Gastrocnemius medialis (tissue), 4 donors: ENCODE results near the gene PRKCE. TPM values are rescaled to one million over a fixed set of nuclear protein-coding genes. Genes with fewer than 3 reads are reported as not detected.
A peak's percentile ranks its signal among the peaks of the same experiment; 100 is the strongest.

Source experiments
- ATAC-seq, 2 donors: fragments of 150-250 bp; one replicate each; pipeline ENCODE4 v1.9.1; 2016
- DNase-seq, 2 donors: peaks; one replicate each; pipeline ENCODE4 v3.0.0-alpha.2; 2019
- H3K27ac ChIP-seq, 4 donors: fragments of 200-600 bp; sonication (generic); 1 replicate in 1 of 4; 2 replicates in 3 of 4; pipeline ENCODE4 v1.5.1; 2016 to 2018; ENCODE audit warnings: mild to moderate bottlenecking in 2 of 4, moderate library complexity in 1 of 4
- H3K27me3 ChIP-seq, 3 donors: fragments of 200-600 bp; sonication (generic) in 2 of 3; 1 replicate in 1 of 3; 2 replicates in 2 of 3; pipeline versions ENCODE4 v1.5.1 to v1.6.0; 2016 to 2019; ENCODE audit warnings: mild to moderate bottlenecking in 1 of 3, moderate library complexity in 1 of 3
- H3K36me3 ChIP-seq, 2 donors: fragments of 200-600 bp; sonication (generic) in 1 of 2; one replicate each; pipeline ENCODE4 v1.5.1; 2017 to 2018
- H3K4me1 ChIP-seq, 2 donors: fragments of 200-600 bp; sonication (generic) in 1 of 2; one replicate each; pipeline ENCODE4 v1.5.1; 2016 to 2017; ENCODE audit warnings: mild to moderate bottlenecking in 2 of 2
- H3K4me3 ChIP-seq, 4 donors: fragments of 200-600 bp; sonication (generic) in 3 of 4; 1 replicate in 1 of 4; 2 replicates in 3 of 4; pipeline ENCODE4 v1.5.1; 2016 to 2019; ENCODE audit warnings: mild to moderate bottlenecking in 2 of 4
- H3K9me3 ChIP-seq, 3 donors: fragments of 200-600 bp; sonication (generic) in 2 of 3; 1 replicate in 1 of 3; 2 replicates in 2 of 3; pipeline ENCODE4 v1.5.1; 2016 to 2019
- POLR2A ChIP-seq, 2 donors: fragments of 450-650 bp; IDR thresholded peaks; one replicate each; pipeline ENCODE4 v1.6.1; 2017; ENCODE audit warnings: antibody characterized with exemption in 2 of 2, mild to moderate bottlenecking in 2 of 2, moderate library complexity in 2 of 2
- in situ Hi-C, 4 donors: fragments of 200-750 bp; cut with MboI; loops; one replicate each; pipeline versions ENCODE4 v1.15.0 to v1.8.0; 2017; ENCODE audit warnings: low sequenced_read_pairs in 4 of 4
- intact Hi-C: fragments of 100-400 bp; cut with DNase I; formaldehyde crosslinking; loops from one replicate; pipeline ENCODE4 v1.15.1; 2023; ENCODE audit warnings: low total_unique reads
- total RNA-seq, 4 donors: library from RNA; depleted of rRNA; stranded (reverse); fragments of >200 nt; gene quantifications; one replicate each; pipeline versions ENCODE4 v1.1.0 to v1.2.3, GENCODE V29; 2016
- TF ChIP-seq, protein P1 (sequence below), 5 experiments: fragments of 450-650 bp in 3 of 5; fragments of 200-600 bp in 2 of 5; sonication (generic) in 2 of 5; IDR thresholded peaks in 4 of 5; conservative IDR thresholded peaks in 1 of 5; 1 replicate in 4 of 5; 2 replicates in 1 of 5; pipeline ENCODE4 v1.5.1; 2016 to 2019; ENCODE audit warnings: antibody characterized with exemption in 5 of 5, mild to moderate bottlenecking in 3 of 5, moderate library complexity in 3 of 5

Gene PRKCE
- total RNA-seq, 4 donors from 2014 or later, result 5.8 to 28.9 (median 11.8) TPM

DNA sequence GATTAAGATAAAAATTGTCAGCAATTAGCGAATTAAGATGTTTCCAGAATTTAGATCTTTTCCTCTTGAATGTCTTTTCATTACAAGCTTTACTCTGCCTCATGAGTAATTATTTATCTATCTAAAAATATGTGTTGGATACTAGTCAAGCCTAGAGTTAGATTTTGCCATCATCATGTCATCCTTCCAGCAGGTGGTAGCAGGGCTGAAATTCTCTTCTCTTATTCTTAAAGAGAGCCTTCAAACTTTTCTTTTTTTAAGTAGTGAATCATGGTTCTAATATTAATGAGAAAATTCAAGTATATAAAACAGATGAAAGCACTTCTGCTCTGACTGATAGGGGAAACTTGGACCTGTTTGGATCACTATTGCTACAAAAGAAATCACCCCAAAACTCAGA is 405.1 kb downstream of the PRKCE start:
- TF ChIP-seq, protein P1, sequence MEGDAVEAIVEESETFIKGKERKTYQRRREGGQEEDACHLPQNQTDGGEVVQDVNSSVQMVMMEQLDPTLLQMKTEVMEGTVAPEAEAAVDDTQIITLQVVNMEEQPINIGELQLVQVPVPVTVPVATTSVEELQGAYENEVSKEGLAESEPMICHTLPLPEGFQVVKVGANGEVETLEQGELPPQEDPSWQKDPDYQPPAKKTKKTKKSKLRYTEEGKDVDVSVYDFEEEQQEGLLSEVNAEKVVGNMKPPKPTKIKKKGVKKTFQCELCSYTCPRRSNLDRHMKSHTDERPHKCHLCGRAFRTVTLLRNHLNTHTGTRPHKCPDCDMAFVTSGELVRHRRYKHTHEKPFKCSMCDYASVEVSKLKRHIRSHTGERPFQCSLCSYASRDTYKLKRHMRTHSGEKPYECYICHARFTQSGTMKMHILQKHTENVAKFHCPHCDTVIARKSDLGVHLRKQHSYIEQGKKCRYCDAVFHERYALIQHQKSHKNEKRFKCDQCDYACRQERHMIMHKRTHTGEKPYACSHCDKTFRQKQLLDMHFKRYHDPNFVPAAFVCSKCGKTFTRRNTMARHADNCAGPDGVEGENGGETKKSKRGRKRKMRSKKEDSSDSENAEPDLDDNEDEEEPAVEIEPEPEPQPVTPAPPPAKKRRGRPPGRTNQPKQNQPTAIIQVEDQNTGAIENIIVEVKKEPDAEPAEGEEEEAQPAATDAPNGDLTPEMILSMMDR (IDR thresholded peaks at IDR 0.05 in 4 of 5, conservative IDR thresholded peaks at IDR 0.05 in 1 of 5), result no peak
- TF ChIP-seq POLR2A (IDR thresholded peaks at IDR 0.05), result no peak
- Histone ChIP-seq H3K4me3 (no peak overlapping the region), H3K9me3 (no peaks in the 10 kb centered on the region), H3K4me1 (peaks cover 0 to 8% of the 10 kb centered on the region in 2 donors), H3K36me3 (peaks cover 0 to 4% of the 10 kb centered on the region in 2 donors), H3K27me3 (no peaks in the 10 kb centered on the region), H3K27ac (peak overlapping the region in 1 of 4 donors; percentile 12)
- no peak for DNase-seq
- intact Hi-C loops, result no loop called here
- in situ Hi-C loops, result loop anchor here in 1 of 4 donors (25.0 kb wide), 1 partner anchor 306 kb away; no protein-coding TSS in a partner anchor
- no peak for ATAC-seq

DNA sequence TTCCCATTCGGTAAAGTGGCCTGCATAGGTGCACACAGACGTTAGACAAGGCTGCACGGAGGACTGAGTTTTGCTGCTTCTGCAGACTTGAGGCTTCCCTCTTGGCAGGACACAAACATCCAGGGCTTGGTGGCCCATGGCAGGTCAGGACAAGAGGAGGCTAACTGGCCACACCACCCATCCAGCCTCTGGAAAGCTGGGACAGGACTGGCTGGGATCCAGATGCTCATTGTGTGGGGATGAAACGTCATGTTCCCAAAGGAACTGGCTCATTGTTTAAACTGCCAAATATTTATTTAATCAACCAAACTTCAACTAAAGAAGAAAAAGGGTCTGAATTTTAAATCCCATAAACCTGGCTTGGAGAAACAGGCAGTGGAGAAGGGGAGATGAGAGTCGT is 406.7 kb downstream of the PRKCE start:
- Histone ChIP-seq H3K27ac (peak overlapping the region; percentile 31 to 66 (median 53)), H3K9me3 (no peaks in the 10 kb centered on the region), H3K27me3 (no peaks in the 10 kb centered on the region), H3K4me3 (no peak overlapping the region), H3K36me3 (no peaks in the 10 kb centered on the region), H3K4me1 (peaks cover 5 to 14% of the 10 kb centered on the region in 2 donors)
- intact Hi-C loops, result no loop called here
- DNase-seq, result no peak
- TF ChIP-seq, protein P1 (IDR thresholded peaks at IDR 0.05 in 4 of 5, conservative IDR thresholded peaks at IDR 0.05 in 1 of 5), result no peak
- no peak for TF ChIP-seq POLR2A (IDR thresholded peaks at IDR 0.05)
- in situ Hi-C loops, result loop anchor here in 1 of 4 donors (25.0 kb wide), 1 partner anchor 304 kb away; no protein-coding TSS in a partner anchor
- ATAC-seq, result peak; percentile 22 to 40

DNA sequence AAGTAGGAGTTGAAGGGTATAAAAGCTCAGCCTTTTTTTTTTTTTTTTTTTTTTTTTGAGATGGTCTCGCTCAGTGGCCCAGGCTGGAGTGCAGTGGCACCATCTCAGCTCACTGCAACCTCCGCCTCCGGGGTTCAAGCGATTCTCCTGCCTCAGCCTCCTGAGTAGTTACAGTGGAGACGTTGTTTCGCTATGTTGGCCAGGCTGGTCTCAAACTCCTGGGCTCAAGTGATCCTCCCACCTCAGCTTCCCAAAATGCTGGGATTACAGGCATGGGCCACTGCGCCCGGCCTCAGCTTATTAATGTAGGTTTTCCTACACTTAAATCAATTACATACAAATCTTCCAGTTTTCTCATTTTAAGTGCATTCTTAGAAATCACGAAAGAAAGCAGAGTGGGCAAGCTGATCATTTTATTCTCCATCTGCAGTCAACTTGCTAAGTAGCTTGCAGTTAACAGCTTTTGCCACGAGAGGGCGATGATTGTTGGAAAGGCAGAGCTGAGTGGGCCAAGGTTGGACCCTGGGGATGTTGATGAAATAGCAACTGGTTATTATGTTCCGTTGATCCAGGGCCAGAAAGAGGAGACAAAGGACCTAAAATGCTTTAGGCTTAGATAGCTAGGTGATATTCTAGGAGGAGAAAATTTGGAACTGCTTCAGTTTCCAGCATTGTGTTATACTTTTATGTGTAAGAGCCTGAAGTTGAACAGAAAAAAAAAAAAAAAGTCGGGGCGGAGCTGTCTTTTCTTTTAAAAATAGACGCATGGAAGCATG is 411.4 kb downstream of the PRKCE start:
- TF ChIP-seq POLR2A (IDR thresholded peaks at IDR 0.05), result no peak
- TF ChIP-seq, protein P1 (IDR thresholded peaks at IDR 0.05 in 4 of 5, conservative IDR thresholded peaks at IDR 0.05 in 1 of 5), result peak; percentile 63 to 82 (median 76)
- H3K27ac ChIP-seq, result peak overlapping the region; percentile 17 to 71 (median 64)
- intact Hi-C loops, result loop anchor here (2.0 to 5.0 kb wide), 4 partner anchors 234 to 589 kb away; partner anchors contain the start of gene EPAS1
- in situ Hi-C loops, result loop anchor here in 1 of 4 donors (25.0 kb wide), 1 partner anchor 299 kb away; no protein-coding TSS in a partner anchor
- H3K4me3 ChIP-seq, result no peak overlapping the region
- H3K27me3 ChIP-seq, result no peaks in the 10 kb centered on the region
- no peaks in the 10 kb centered on the region for H3K9me3 ChIP-seq
- H3K4me1 ChIP-seq, result peaks cover 9 to 17% of the 10 kb centered on the region in 2 donors
- ATAC-seq (peak; percentile 75 to 77), DNase-seq (peak; percentile 55 to 69)
- no peaks in the 10 kb centered on the region for H3K36me3 ChIP-seq

DNA sequence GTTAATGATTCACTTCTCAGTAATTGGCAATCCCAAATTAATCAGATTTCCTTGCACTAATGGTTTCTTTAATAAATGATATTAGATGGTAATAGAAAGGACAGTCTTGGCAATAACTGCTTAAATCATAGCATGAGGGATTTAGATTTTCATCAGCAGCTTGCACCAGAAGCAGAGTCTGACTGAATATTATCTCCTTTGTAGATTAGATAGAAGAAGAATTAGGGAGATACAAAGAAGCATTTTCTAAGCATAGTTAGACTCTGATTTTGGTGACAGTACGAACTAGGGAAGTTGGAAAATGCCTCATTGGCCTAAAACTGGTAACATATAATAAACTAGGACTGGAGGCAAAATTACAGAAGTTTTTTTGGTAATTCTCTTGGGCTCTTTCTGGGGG is 412.9 kb downstream of the PRKCE start:
- ATAC-seq, result no peak

More for the DNA sequence above, 412.9 kb downstream of the PRKCE start:
- H3K4me3 ChIP-seq, result no peak overlapping the region
- no peaks in the 10 kb centered on the region for H3K27me3 ChIP-seq
- no peak for TF ChIP-seq POLR2A (IDR thresholded peaks at IDR 0.05)
- TF ChIP-seq, protein P1 (IDR thresholded peaks at IDR 0.05 in 4 of 5, conservative IDR thresholded peaks at IDR 0.05 in 1 of 5), result no peak
- DNase-seq, result no peak
- H3K27ac ChIP-seq, result peak overlapping the region in 1 of 4 donors; percentile 45
- no peaks in the 10 kb centered on the region for H3K9me3 ChIP-seq
- no peaks in the 10 kb centered on the region for H3K36me3 ChIP-seq
- H3K4me1 ChIP-seq, result peaks cover 9 to 16% of the 10 kb centered on the region in 2 donors
- in situ Hi-C loops (loop anchor here in 1 of 4 donors (25.0 kb wide), 1 partner anchor 298 kb away; no protein-coding TSS in a partner anchor), intact Hi-C loops (loop anchor here (5.0 kb wide), 1 partner anchor 588 kb away; no protein-coding TSS in a partner anchor)
